NCI-H1436 (cell line): ENCODE results near the gene KDM1B.
A peak's percentile ranks its signal among the peaks of the same experiment; 100 is the strongest.

Experiments used
- DNase-seq: peaks from one replicate; lab custom pipeline; 2025; lab: John Stamatoyannopoulos, UW

KDM1B gene

DNA sequence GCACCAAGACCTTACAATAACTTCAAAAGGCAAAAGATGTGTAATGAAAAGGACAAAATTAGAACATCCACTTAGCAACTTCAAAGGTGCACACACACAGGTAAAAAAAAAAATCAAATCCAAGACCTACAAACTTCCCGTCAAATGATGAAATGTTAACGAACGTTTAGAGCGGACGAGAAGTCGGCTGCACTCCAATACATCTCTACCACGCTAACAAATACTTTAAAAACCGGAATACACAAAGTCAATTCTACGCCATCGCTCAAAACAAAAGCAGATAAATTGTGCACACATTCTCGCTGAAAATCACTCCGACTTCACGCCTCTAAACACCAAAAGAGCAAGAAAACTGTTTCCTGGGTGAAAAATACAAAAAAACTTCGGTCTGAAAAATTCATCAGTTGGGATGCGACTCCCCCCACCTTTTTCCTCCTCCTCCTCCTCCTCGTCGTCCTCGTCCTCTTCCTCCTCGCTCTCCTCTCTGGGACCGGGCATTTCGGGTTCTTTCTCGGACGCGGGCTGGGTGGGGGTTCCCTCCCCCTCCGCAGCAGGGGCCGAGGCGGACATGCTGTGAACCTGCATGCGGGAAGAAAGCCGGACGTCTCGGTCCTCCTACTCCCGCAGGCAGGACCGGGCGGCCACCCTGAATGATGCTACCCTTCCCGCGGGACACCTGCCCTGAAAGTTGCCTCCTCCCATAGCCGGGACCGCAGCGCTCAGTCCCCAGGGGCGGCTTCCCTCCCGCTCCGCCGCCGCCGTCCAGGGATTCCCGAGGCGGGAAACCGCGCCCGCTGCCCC lies 108.4 kb downstream of the KDM1B start:
- peak; percentile 46 for DNase-seq

DNA sequence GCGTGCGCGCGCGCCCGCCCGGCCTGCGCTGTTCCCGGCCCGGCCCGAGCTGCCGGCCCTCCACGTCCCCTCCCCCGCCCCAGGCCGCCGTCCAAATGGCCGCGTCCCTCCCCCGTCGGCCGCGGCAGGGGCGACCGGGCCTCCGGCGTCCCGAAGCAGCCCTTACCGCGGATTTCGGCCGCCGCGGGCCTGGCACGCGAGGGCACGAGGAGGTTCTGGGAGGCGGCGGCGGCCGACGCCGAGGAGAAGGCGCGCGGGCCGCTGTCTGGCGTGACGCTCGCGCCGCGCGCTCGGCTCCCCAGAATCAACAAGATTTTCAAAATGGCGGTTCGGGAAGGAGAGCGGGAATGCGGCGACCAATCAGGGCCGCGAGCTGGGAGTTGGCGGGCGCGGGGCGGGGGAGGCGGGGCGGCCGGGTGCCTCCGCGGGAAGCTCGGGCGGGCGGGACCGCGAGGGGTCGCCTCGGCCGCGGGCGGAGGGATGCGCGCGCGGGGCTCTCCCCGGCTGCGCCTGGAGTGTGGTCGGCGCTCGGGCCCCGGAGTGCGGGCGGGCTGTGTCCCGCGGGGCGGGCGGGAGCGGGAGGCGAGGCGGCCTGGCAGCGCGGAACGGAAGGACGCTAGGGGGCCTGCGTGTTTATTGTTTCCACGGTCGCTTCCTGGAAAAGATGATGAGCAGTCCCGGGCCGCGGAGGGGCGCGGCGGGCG lies 109.1 kb downstream of the KDM1B start, which contains the start of gene DEK:
DEK (minus strand) TSS at position 312 of the 704 bp plus-strand sequence. CDS start 543 bp downstream, outside the sequence.
- DNase-seq, result peak; percentile 89

DNA sequence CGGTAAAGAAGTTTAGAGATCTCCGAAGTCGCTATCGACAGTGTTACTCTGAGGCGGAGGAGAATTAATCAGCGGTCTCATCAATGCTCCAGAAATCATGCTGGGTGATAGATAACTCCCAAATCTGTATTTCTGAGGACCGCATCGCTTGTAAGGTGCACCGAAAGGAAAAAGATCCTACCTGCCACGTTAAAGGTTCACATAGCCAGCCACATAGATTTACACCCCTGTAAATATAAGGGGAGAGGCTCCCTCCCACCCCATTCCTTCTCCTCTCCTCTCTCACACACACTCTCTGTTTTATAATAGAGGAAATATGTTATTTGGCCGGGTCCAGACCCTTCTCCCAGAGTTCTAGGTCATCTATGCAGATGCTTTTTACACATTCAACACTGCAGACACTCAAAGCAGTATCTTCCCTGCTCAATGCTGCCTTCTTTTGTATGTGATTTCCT lies 109.7 kb downstream of the KDM1B start:
- DNase-seq, result no peak

DNA sequence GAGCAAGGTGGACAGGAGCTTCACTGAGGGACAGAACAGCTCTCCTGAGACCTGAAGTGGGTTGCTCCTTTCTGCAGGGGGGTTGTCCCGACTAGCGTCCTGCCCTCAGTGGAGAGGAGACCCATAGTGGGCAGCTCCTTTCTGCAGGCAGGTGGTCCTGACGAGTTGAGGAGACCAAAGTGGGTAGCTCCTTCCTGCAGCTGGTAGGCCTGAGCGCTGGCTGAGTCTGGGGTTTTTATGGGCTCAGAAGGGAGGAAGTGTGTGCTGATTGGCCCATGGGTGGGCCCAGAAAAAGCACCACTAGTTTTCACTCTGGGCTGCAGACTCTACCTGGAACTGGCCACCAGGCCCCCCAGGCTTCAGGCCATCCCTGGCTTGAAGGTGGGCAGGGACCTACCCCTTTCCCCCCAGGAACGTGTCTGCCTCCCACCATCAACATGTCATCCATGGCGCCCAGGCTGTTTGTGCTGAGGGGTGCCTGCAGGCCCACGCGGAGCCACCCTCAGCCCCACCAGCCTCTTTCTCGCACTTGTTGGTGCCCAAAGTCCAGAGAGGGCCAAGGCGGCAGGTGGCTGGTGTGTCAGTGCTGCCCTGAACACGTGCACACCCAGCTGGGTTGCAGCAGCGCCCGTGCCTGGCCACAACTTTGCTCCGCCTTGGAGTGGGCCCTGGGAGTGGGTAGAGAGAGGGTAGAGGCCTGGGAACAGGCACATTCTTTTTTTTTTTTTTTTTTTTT lies 110.7 kb downstream of the KDM1B start:
- DNase-seq, result no peak

DNA sequence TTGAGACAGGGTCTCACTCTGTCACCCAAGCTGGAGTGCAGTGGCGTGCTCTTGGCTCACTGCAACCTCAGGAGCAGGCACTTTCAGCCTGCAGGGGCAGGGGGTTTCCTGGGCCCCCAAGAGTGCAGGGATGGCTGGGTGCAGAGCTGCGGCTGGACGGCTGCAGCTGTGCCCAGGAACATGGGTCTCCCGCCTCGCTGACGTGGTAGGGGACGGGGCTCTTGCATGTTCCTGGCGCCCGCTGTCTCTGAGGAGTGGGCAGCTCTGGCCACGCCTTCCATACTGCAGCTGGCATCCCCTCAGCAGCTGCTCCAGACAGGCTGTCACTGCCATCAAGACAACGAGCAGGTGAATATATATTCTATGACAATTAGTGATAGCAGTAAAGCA lies 111.3 kb downstream of the KDM1B start:
- no peak for DNase-seq

DNA sequence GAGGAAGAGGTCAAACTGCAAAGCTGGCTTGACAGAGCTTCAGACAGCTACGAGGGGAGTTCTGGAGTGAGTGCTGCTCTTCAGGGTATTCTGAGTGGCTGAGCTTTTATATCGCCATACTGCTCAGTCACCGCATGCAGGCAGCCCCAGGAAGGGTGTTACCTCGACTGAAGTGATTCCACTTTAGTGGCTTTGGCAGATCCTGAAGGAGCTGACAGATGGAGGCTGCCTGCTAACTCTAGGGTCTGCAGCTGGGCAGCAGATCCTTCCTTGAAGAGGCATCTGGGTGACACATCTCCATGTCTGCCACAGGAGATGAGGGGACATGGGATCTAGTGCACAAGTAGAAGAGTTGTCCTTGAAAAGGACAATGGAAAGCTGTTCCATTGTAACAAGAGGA lies 112.8 kb downstream of the KDM1B start:
- no peak for DNase-seq

DNA sequence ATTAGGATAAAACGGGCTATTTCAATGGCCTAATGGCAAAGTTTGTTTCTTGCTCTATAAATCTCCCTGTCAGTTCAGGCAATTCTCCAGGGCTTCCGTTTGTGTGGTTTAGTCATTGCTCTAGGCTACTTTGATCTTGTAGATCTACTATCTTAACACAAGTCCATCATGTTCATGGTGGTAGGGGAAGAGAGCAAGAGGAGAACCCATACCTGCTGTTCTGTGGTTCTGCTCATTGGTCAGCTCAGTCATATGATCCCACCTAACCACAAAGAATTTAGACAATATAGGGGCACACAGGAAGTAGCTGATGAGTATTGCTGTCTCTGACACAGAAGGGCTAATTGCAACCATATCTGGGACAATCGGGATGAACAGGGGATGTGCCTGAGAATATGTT lies 114.0 kb downstream of the KDM1B start:
- no peak for DNase-seq

DNA sequence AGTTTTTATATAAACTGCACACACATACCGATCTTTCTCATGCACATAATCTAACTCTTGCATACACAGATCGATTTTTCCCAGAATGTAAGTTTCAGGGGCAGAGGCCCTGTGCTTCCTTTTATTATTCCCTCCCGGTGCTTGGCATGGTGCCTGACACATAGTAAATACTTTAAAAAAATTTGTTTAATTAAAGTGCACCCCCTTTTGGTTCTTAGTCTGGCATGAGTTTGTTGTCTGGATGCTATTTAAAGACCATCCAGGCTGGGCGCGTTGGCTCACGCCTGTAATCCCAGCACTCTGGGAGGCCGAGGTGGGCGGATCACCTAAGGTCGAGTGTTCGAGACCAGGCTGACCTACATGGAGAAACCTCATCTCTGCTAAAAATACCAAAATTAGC lies 114.5 kb downstream of the KDM1B start:
- no peak for DNase-seq

DNA sequence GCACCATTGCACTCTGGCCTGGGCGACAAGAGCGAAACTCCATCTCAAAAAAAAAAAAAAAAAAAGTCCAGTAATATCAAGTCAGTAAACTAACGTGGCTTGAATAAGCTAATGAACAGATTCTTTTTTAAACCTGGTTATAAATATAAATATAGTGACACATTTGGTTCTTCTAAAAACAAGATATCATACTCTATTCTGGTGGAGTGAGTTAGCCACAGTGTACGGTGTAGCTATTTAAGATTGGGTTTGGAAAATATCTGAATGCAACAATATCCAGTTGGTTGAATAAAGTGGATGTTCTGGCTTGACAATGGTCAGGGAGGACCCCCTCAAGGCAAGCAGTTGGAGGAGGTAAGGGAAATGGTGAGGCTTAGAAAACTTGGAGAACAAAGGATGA lies 115.0 kb downstream of the KDM1B start:
- DNase-seq, result no peak
